ENCODE measurements around the gene FLT3LG.

The FLT3LG gene

DNA sequence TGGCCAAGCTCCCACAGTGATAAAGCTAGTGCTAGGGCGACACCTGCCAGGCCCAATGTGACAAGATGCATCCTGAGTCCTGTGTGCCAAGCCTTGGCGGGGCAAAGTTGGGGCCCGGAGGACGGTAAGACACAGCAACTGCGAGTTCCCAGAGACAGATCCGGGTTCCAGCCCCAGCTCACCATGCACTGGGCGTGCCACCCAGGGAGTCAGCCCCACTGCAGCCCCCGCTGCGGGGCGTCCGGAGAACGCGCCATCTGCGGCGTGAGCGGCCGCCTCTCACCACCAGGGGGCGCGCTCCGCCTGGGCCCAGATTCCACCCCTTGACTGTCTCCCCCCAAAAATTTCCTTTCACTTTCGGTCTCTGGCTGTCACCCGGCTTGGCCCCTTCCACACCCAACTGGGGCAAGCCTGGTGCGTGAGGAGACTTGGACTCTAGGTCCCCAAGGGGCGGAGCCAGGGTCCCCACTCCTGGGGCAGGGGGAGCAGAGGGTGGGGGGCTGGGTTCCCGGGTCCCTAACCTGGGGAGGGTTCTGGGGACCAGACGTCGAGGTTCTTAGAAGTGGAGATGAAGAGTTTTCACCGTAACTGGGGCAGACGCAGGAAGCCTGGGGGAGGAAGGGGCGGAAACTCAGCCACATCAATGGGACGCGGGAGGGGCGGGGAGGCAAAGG, at the start of gene FLT3LG:
Gene FLT3LG (plus strand): TSS at position 348 of the 674 bp plus-strand sequence. CDS start 425 bp downstream, outside the sequence.
- DNase-seq: peak; percentile 90

DNA sequence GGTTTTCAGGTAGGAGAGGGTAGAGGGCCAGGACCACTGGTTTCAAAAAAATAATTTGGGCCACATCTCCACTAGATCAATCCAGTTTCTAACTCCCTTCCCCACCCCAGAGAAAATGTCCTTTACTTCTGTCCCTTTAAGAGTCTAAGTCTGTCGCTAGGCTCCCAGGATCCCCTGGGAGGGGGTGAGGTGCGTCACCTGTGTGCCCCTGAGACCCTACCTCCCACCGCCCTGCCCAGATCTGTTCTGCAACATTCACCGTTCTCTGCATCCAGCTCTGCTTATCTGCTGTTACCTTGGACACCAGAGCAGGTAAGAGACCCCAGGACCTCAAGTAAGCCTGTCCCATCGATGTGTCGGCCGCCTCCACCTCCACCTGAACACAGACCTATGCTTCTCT, 48.8 kb upstream of the FLT3LG start, which contains the start of gene GFY:
Gene GFY (plus strand): TSS at position 211 of the 400 bp plus-strand sequence. CDS start 1,043 bp downstream, outside the sequence.
- no peak for DNase-seq

GRCh38 chr19:49425922-49426592, 48.0 kb upstream of the FLT3LG start:
- DNase-seq: peak; percentile 61

DNA sequence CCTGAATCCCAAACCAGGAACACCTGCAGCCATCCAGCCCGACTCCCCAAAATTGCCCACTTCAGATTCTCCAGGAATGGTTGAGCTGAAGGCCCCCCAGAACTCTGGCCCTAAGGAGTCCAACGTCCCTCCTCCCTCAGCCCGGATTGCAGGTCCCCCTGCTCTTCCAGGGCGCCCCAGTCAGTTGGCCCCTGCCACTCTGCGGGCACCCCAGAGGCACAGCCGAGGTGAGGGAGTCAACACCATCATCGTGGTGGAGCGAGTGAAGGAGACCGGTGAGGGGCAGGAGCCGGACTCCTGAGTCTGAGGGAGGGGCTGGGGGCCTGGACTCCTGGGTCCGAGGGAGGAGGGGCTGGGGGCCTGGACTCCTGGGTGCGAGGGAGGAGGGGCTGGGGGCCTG, 46.7 kb upstream of the FLT3LG start:
- DNase-seq: no peak

DNA sequence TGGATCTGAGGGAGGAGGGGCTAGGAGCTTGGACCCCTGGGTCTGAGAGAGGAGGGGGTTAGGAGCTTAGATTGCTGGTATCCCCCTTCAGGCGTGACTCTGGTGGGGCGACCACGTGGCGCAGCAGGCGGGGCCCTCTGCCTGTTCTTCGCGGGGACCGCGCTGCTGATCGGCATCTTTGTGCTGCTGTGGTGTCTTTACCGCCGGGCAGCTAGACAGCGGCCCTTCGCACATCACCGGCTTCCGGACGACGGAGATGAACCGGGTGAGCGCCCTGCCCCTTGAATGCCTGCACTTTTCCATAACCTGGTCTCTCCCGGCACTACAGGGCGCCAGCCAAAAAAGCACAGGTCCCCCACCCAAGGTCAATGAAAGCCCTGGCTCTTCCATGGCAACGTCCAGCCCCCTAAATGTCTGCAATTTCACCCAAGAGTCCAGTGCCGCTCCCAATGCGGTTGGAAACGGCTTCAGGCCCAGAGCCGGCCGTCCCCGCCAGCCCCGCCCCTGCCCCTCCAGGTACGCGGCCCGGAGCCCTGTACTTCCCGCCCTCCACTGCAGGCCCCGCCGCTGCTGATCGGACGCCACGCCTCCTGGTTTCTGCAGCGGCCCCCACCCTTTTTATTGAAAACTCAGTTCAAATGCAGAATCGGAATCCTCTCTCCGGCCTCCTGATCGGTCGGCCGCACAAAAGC, 46.0 kb upstream of the FLT3LG start:
- DNase-seq: peak; percentile 47

DNA sequence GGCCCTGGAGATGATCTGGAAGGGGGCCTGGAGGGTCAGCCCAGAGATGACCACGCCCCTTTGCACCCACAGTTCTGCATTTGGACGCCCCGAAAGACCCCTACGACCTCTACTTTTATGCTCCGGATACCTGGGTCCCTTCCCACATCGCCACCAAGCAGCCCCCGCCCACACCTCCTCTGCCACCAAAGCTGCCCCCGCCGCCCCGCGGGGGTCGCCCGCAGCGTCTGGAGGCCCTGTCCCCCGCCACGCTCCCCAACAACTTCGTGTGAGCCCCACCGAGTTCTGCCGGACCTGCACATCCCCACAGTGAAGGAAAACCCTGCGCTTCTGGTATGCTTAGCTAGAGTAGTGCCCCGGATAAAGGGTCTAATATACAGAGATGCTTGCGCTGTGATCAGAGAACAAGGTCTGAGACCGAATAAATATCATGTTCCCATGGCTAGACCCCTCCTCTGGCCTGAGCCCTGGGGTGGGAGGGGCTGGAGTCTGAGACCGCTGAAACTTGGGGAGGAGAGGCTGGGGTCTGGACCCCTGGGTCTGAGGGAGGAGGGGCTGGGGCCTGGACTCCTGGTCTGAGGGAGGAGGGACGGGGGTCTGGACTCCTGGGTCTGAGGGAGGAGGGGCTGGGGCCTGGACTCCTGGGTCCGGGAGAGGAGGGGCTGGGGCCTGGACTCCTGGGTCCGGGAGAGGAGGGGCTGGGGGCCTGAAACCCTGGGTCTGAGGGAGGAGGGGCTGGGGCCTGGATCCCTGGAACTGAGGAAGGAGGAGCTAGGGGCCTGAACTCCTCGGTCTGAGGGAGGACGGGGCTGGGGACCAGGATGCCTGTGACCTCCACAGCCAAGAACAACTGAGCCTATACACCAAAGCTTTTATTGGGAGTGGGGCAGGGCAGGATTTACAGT, 45.2 kb upstream of the FLT3LG start:
- DNase-seq: no peak

DNA sequence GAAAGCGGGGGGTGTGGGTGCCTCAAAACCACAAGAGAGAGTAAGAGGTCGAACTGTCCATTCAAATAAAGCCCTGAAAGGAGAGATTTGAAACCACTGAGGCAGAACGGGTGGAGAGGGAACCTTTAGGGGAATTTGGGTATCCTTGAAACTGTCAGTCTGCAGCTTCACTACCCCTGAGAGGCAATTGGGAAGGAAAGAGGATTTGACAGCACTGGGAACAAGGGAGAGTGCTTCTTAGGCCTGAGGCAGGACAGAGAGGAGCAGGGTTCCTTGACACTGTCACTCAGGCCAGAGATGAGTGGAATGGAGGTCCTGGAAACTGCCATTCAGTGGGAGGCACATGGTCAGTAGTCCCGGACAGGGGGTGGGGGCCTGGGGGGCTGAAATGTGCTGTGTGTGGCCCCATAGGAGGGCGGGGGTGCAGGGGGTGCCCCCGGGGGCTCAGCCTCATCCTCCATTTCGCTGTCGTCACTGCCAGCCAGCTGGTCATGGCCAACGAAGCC, 43.8 kb upstream of the FLT3LG start:
- DNase-seq: no peak

GRCh38 chr19:49430678-49431329, 43.2 kb upstream of the FLT3LG start:
- peak; percentile 61 for DNase-seq

DNA sequence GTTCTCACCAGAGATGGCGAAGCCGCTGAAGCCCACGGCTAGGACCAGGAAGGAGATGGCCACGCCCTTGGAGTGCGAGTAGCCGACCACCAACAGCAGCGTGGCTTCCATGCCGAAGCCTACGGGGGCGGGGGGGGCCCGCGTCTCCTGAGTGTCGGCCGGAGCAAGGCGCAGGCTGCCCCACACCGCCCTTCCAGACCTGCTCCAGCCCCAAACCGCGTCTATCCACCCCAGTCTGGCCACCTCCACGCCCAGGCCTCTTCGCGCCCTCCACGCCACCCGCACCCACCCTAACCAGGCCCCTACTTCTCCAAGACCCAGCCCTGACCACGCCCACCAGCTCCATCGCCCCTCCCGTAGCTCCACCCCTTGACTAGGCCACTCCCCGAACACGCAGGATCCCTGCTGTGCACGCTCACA, 42.7 kb upstream of the FLT3LG start:
- peak; percentile 38 for DNase-seq

DNA sequence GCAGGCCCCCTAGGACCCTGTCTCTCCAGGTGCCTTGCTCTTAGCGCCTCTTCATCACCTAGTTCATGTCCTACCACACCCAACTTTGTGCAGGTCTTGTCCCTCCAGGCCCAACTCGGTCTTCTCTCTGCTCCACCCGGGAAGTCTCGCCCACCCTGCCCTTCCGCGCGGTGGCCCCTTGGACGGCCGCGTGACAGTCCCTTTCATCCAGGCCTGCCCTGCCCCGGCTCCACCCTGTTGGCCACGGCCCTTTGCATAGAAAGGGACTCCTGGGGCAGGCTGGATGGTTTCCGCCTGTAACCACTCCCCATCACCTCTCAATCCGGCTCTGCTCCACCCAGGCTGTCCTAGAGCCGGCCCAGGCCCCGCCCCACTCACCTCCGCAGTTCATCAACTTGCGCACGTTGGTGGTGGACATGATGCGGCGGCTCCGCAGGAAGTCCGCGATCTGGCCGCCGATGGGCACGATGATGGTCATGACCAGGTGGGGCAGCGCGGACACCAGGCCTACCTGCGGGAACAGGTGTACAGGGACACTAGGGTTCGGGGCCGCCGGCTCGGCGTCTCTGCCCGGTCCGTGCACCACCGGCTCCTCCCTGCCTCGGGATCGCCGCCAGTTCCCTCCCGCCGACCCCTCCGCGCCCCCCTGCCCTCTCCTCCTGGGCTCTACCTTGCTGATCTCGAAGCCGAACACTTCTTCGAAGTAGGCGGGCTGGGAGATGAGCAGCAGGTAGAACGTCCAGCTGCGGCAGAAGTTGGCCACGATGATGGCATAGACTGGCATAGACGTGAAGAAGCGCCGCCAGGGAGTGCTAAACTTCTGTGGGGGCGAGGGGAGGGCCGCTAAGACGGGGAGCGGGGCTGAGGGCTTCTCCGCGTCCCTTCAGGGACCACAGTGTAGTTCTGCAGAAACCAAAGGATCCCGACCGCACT, 41.6 kb upstream of the FLT3LG start:
- peak; percentile 57 for DNase-seq

DNA sequence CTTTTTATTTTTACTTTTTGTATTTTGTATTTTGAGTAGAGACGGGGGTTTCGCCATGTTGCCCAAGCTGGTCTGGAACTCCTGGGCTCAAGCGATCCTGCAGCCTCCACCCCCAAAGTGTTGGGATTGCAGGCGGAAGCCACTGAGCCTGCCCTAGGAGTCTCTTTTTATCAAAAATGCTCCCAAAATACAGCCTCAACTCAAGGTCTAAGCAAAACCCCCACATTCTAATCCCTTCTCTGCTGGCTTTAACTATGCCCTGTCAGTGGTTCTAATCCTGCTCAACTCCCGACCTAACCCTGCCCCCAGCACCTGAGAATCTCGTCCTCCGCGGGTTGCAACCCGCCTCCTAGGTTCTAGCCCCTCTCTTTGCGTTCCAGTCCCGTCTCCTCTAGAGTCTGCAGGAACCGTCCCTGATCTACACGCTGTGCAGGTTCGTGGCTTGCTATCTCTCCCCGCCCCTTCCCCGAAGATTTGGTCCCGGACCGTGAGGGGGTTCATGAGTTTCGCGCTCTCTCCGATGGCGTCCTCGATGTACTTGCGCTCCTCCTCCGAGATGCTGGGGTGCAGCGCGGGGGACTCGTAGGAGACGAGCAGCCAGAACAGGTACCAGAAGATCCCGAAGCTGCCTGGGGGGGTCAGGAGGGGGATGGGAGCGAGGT, 40.6 kb upstream of the FLT3LG start:
- no peak for DNase-seq

- DNase-seq: no peak
Observed at GRCh38 chr19:49434907-49435583, 39.0 kb upstream of the FLT3LG start.

- DNase-seq: no peak
Observed at GRCh38 chr19:49435670-49436069, 38.3 kb upstream of the FLT3LG start.

GRCh38 chr19:49436381-49437017, 37.5 kb upstream of the FLT3LG start:
- DNase-seq: peak; percentile 79

DNA sequence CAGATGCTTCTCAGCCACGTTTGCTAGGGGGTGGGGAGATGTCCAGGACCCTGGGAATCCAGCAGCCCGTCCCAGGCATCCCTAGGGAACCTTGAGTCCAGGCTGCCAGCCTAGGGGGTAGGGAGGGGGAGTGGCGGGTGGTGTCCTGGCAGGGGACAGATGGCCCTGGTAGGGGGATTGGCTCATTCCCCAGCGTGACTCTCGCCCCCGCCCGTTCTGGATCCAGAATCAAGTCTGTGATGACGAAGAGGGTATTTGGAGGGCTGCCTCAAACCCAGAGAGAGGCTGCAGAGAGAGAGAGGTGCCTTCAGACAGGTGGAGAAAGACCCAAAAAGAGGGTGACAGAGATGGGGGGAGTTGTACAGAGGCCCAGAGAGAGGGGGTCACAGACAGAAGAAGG, 36.8 kb upstream of the FLT3LG start:
- DNase-seq: no peak

GRCh38 chr19:49438261-49438660, 35.8 kb upstream of the FLT3LG start:
- no peak for DNase-seq

GRCh38 chr19:49439836-49440235, 34.2 kb upstream of the FLT3LG start:
- no peak for DNase-seq

DNA sequence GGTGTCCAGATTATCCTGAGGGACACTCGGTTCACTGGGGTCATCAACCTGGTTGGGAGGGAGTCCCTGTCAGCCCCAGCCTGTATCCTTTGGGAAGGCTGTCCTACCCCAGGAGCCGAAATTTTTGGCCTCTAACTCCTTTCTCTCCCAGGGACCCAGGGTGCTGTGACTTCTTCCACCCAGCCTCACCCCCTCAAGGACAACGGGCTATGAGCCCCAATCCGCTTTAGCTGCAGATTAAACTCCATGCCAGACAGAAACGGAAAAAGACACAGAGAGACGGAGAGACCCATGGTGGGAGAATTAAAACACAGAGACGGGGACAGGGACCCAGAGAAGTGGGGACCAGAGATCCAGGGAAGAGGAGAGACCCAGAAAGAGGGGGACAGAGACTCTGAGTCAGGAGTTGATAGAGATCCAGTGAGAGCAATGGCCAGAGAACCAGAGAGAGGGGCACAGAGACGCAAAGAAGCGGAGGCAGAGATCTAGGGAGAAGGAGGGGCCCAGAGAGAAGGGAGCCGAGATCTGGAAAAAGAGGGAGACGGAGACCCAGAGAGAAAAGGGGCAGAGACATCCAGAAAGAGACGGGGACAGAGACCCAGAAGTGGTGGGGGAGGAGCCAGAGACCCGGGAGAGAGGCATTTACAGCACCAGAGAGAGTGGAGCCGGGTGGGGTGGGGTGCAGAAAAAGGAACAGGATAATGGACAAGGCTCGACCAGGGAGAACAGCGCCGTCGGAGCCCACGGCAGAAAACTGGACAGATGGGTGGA, 33.4 kb upstream of the FLT3LG start:
- no peak for DNase-seq

Measured in stimulated activated CD4-positive, alpha-beta T cell treated with anti-CD3 and anti-CD28 coated beads, Interleukin-15, amount 100 ng/mL, for 24 hours (primary cell).